Dendritic cell treated with granulocyte-macrophage colony-stimulating factor and Interleukin-4, amounts not matched to agents 40 ng/mL and 50 ng/mL, for 4 days (primary cell): ENCODE results near the gene ZNF709.
"Not testable (repeated sequence)": the region's sequence is repeated elsewhere in the genome, so short reads cannot be mapped to it uniquely, and the experiment has no call there.

Experiments
- H3K27ac Mint-ChIP-seq: one replicate; pipeline ENCODE4 v1.8.0; 2022; ENCODE audit warnings: mild to moderate bottlenecking, mixed read lengths
- H3K27me3 Mint-ChIP-seq: one replicate; pipeline ENCODE4 v1.8.0; 2022; ENCODE audit warnings: mild to moderate bottlenecking, mixed read lengths
- H3K36me3 Mint-ChIP-seq: one replicate; pipeline ENCODE4 v1.8.0; 2022; ENCODE audit warnings: low read depth, mixed read lengths
- H3K4me1 Mint-ChIP-seq: one replicate; pipeline ENCODE4 v1.8.0; 2022; ENCODE audit warnings: low read depth, mixed read lengths
- H3K4me3 Mint-ChIP-seq: one replicate; pipeline ENCODE4 v1.8.0; 2022; ENCODE audit warnings: mild to moderate bottlenecking, moderate library complexity, mixed read lengths
- H3K9me3 Mint-ChIP-seq: one replicate; pipeline ENCODE4 v1.8.0; 2022; ENCODE audit warnings: mixed read lengths
- intact Hi-C: fragments of 100-400 bp; cut with micrococcal nuclease; formaldehyde crosslinking; loops from one replicate; pipeline ENCODE4 v1.15.0; 2022

ZNF709 gene

DNA sequence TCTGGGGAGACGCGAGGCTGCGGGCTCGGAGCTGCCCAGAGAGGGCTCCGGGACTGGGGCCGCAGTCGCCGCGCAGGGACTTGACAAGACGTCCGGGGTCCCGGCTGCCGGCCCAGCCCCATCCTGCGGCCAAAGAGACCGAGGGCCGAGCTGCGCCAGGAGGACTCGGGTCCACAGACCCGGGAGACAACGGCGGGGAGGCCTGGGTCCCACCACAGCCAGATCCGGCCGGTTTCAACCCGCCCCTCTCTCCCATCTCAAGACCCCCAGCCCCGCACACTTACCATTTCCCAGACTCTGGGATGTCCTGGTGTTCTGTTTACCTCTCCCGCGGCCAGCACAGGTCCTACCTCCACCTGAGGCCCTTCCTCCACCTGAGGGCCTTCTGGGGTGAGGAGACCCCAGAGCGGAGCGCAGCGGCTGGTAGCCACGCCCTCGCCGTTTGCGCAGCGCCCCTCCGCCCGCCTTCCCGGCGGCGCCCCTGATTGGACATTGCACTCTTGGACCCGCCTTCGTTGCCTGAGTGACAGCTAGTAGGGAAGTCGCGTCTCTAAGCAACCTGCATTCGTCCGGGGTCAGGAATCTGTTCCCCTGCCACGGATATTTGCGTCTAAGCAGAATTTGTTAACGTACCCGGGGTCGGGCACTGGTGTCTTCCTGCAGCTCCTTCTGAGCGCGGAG is at the start of gene ZNF709:
Gene ZNF709, minus strand, starts transcription at position 446 of the 681 bp plus-strand sequence. Its CDS starts 159 bp downstream, at position 287.
- Mint-ChIP-seq H3K36me3 (peaks cover 9% of the 10 kb centered on the region), H3K4me1 (peaks cover 31% of the 10 kb centered on the region), H3K27ac (peak within 1 kb of the TSS; percentile 84), H3K9me3 (peaks cover 9% of the 10 kb centered on the region), H3K27me3 (peaks cover 4% of the 10 kb centered on the region), H3K4me3 (peak within 1 kb of the TSS; percentile 96)
- intact Hi-C loops = loop anchor here (2.0 kb wide), 1 partner anchor 44 kb away; the partner anchor contains the start of gene ZNF443

DNA sequence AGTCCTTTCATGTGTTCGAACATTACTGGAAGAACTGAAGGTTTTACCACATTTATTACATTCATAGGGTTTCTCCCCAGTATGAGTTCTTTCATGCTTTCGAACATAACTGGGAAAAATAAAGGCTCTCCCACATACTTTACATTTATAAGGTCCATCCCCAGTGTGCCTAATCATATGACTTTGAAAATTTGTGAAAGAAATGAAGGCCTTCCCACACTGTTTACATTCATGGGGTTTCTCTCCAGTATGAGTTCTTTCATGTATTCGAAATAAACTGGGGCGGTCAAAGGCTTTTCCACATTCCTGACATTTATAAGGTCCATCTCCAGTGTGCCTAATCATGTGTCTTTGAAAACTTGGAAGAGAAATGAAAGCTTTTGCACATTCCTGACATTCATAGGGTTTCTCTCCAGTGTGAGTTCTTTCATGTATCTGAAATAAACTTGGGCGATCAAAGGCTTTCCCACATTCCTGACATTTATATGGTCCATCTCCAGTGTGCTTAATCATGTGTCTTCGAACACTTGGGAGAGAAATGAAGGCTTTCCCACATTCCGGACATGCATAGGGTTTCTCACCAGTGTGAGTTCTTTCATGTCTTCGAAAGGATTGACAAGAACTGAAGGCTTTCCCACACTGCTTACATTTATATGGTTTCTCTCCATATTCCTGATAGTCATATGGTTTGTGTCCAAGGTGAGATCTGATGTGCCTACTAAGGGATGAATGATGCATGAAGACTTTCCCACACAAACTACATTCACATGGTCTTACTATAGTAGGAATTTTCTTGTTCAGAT is 42.6 kb upstream of the ZNF709 start:
- Mint-ChIP-seq H3K27me3 (no peaks in the 10 kb centered on the region), H3K36me3 (peaks cover 87% of the 10 kb centered on the region), H3K4me3 (no peak overlapping the region), H3K9me3 (peaks cover 99% of the 10 kb centered on the region), H3K27ac (no peak overlapping the region), H3K4me1 (no peaks in the 10 kb centered on the region)
- intact Hi-C loops = loop anchor here (10.0 kb wide), 1 partner anchor 342 kb away; no protein-coding TSS in a partner anchor

DNA sequence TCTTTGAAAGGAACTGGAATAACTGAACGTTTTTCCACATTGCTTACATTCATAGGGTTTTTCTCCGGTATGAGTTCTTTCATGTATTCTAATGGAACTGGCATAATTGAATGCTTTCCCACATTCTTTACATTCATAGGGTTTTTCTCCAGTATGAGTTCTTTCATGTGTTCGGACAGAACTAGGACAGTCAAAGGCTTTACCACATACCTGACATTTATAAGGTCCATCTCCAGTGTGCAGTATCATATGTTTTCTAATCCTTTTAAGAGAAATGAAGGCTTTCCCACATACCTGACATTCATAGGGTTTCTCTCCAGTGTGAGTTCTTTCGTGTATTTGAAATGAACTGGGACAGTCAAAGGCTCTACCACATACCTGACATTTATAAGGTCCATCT is 41.9 kb upstream of the ZNF709 start:
- intact Hi-C loops = loop anchor here (10.0 kb wide), 1 partner anchor 342 kb away; no protein-coding TSS in a partner anchor
- H3K4me3 Mint-ChIP-seq = no peak overlapping the region
- H3K4me1 Mint-ChIP-seq = no peaks in the 10 kb centered on the region
- H3K27me3 Mint-ChIP-seq = no peaks in the 10 kb centered on the region
- H3K27ac Mint-ChIP-seq = no peak overlapping the region
- peaks cover 81% of the 10 kb centered on the region for H3K36me3 Mint-ChIP-seq
- peaks cover 100% of the 10 kb centered on the region for H3K9me3 Mint-ChIP-seq

DNA sequence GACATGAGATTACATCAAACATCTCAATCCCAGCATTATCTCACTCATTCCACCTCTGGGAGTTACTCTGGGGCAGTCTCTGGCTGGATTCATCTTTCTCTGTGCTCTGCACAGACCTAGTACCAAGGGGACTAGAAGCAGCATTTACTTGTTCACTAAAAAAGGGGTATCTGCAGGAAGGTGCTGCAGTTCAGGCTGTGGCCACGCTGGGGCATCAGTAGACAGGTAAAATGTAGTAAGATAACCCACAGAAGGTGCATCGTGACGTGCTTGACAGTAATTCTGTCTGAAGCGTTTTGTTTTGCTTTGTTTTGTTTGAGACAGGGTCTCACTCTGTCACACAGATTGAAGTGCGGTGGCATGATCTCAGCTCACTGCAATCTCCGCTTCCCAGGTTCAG is 37.4 kb upstream of the ZNF709 start:
- no peaks in the 10 kb centered on the region for H3K4me1 Mint-ChIP-seq
- H3K27me3 Mint-ChIP-seq = no peaks in the 10 kb centered on the region
- peaks cover 66% of the 10 kb centered on the region for H3K36me3 Mint-ChIP-seq
- no peak overlapping the region for H3K4me3 Mint-ChIP-seq
- peaks cover 95% of the 10 kb centered on the region for H3K9me3 Mint-ChIP-seq
- intact Hi-C loops = loop anchor here (10.0 kb wide), 1 partner anchor 337 kb away; no protein-coding TSS in a partner anchor
- H3K27ac Mint-ChIP-seq = no peak overlapping the region

DNA sequence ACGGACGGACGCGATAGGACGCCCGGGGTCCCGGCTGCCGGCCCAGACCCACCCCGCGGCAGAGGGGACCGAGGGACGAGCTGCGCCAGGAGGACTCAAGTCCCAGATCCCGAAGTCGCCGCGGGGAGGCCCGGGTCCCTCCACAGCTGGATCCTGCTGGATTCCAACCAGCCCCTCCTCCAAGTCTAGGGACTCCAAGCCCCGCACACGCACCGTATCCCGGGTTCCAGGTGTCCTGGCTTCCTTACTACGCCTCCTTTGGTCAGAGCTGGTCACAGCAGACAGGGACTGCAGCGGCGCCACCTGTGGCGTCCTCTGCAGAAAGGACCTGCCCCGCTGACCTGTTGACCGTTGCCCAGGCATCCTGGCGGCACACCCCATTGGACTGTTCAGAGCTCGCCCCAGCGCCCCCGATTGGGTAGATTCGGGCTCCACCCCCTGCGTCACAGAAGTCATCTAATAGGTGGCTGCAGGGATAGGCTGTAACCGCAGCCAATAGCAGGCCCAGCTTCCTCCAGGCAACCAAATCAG is 29.0 kb upstream of the ZNF709 start:
- Mint-ChIP-seq H3K27ac (no peak overlapping the region), H3K4me3 (no peak overlapping the region), H3K36me3 (peaks cover 19% of the 10 kb centered on the region), H3K27me3 (peaks cover 13% of the 10 kb centered on the region), H3K4me1 (peaks cover 5% of the 10 kb centered on the region), H3K9me3 (peaks cover 82% of the 10 kb centered on the region)
- intact Hi-C loops = no loop called here

DNA sequence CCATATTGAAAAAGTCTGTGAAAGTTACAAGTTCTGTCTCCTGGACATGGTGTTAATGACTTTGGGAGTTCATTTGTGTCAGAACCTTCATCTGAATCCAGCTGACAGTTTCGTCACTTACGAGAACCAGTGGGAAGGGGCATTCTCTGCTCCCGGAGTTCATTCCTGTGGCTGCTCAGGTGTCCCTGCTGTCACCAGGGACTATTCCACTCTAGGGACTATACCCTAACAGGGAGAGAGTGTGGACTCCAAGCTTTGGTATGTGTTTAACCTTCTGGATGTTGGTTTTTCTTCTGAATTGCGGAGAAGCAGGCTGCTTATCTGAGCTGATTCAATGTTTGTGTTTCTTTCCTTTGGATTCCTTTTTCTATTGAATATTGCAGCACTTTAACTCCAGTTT is 12.4 kb upstream of the ZNF709 start:
- no peak overlapping the region for H3K4me3 Mint-ChIP-seq
- H3K27ac Mint-ChIP-seq = no peak overlapping the region
- intact Hi-C loops = loop anchor here (5.0 kb wide), 1 partner anchor 55 kb away; the partner anchor contains the start of gene ZNF564
- H3K4me1 Mint-ChIP-seq = peaks cover 6% of the 10 kb centered on the region
- peaks cover 19% of the 10 kb centered on the region for H3K9me3 Mint-ChIP-seq
- peaks cover 15% of the 10 kb centered on the region for H3K27me3 Mint-ChIP-seq
- no peaks in the 10 kb centered on the region for H3K36me3 Mint-ChIP-seq

DNA sequence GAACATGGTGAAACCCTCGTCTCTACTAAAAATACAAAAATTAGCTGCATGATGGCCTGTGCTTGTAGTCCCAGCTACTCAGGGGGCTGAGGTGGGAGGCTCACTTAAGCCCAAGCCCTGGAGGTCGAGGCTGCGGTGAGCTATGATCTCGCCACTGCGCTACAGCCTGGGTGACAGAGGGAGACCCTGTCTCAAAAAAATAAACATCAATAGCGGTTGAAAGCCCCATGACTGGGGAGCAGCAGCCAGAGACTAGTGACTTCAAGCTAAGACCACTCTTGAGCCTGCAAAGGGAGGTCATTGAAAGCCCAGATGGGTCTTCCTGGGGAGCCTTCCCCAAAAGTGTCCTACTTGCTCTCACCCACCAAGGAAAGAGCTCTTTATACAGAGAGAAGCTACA is 11.9 kb upstream of the ZNF709 start:
- Mint-ChIP-seq H3K9me3 (peaks cover 19% of the 10 kb centered on the region), H3K27ac (no peak overlapping the region), H3K4me3 (no peak overlapping the region), H3K36me3 (no peaks in the 10 kb centered on the region), H3K4me1 (peaks cover 6% of the 10 kb centered on the region), H3K27me3 (peaks cover 15% of the 10 kb centered on the region)
- intact Hi-C loops = loop anchor here (5.0 kb wide), 1 partner anchor 56 kb away; the partner anchor contains the start of gene ZNF564

DNA sequence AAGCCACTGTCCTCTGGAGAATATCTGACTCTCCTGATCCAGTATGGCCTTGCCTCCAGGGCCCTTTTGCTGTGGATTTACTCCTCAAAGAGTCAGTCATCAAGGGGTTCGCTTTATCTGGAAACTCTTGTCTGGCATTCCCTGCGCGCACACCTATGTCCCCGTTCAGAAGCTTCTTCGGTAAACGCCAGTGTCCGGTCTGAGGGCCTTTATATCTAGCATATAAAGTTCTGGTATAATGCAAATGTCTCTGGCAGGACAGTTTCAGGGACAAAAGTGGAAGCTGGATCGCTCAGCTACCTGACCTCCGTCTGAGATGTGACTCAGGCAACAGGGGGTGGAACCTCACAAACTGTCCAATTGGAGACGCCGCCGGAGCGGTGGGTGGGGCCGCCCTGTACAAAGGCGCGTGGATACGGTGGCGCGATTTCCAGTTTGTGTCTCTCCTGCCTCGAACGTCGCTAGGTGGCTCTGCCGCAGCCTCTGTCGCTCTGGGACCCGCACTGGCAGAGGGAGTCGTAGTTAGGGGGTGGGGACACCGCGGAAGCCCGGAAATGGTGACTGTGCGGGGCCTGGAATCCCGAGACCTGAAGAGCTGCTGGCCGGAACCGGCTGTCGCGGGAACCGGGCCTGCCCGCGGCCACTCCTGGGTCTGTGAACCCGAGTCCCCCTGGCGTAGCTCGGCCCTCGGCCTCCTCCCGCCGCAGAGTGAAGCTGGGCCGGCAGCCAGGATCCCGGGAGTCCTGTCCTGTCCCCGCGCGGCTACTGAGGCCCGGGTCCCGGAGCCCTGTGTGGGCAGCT is 10.6 kb upstream of the ZNF709 start:
- Mint-ChIP-seq H3K4me3 (peak overlapping the region; percentile 83), H3K4me1 (peaks cover 6% of the 10 kb centered on the region), H3K27ac (peak overlapping the region; percentile 54), H3K36me3 (no peaks in the 10 kb centered on the region), H3K27me3 (peaks cover 15% of the 10 kb centered on the region), H3K9me3 (peaks cover 16% of the 10 kb centered on the region)
- intact Hi-C loops = loop anchor here (5.0 kb wide), 1 partner anchor 57 kb away; the partner anchor contains the start of gene ZNF564

DNA sequence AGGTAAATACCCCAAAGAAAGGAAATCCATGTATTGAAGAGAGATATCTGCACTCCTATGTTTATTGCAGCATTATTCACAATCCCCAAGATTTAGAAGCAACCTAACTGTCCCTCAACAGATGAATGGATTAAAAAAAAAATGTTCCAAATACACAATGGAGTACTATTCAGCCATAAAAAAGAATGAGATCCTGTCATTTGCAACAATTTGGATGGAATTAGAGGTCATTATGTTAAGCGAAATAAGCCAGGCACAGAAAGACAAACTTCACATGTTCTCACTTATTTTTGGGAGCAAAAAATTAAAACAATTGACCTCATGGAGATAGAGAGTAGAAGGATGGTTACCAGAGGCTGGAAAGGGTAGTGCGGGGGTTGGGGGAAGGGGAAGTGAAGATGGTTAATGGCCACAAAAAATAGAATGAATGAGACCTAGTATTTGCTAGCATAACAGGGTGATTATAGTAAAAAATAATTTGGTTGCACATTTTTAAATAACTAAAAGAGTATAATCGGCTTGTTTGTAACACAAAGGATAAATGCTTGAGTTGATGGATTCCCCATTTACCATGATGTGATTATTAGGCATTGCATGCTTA is 9.7 kb upstream of the ZNF709 start:
- intact Hi-C loops = no loop called here
- Mint-ChIP-seq H3K9me3 (peaks cover 8% of the 10 kb centered on the region), H3K27ac (no peak overlapping the region), H3K27me3 (peaks cover 15% of the 10 kb centered on the region), H3K4me1 (peaks cover 6% of the 10 kb centered on the region), H3K36me3 (no peaks in the 10 kb centered on the region), H3K4me3 (no peak overlapping the region)

DNA sequence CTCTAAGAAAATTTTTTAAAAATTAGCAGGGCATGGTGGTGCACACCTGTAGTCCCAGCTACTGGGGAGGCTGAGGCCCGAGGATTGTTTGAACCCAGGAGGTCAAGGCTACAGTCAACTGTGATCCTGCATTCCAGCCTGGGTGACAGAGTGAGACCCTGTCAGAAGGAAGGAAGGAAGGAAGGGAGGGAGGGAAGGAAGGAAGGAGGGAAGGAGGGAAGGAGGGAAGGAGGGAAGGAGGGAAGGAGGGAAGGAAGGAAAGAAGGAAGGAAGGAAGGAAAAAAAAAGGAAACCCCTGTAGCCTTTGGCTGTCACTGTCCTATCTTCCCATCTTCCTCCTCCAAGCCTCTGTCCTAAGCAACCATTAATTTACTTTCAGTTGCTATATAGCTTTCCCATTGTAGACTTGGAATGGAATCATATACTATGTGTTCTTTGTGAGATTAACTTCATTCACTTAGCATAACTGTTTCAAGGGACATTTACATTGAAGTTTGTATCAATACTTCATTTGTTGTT is 1.7 kb upstream of the ZNF709 start:
- H3K4me3 Mint-ChIP-seq, H3K36me3 Mint-ChIP-seq, H3K27ac Mint-ChIP-seq, H3K9me3 Mint-ChIP-seq, H3K27me3 Mint-ChIP-seq, intact Hi-C loops: not testable (repeated sequence)
- peaks cover 31% of the 10 kb centered on the region for H3K4me1 Mint-ChIP-seq

DNA sequence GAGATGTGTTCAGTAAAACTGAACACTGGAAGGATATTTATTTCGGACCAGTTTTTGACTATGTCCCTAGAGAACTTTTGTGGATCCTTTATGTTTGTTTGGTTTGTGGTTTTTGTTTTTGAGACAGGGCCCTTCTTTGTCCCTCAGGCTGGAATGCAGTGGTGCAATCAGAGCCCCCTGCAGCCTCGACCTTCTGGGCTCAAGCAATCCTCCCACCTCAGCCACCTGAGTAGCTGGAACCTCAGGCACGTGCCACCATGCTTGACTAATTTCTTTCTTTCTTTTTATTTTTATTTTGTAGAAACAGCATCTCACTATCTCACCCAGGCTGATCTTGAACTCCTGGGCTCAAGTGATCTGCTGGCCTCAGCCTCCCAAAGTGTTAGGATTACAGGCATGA is 955 bp upstream of the ZNF709 start:
- H3K4me1 Mint-ChIP-seq = peaks cover 31% of the 10 kb centered on the region
- H3K27me3 Mint-ChIP-seq = peaks cover 4% of the 10 kb centered on the region
- peak overlapping the region; percentile 84 for H3K27ac Mint-ChIP-seq
- intact Hi-C loops = loop anchor here (2.0 kb wide), 1 partner anchor 45 kb away; the partner anchor contains the start of gene ZNF443
- H3K4me3 Mint-ChIP-seq = no peak overlapping the region
- H3K36me3 Mint-ChIP-seq = peaks cover 9% of the 10 kb centered on the region
- H3K9me3 Mint-ChIP-seq = peaks cover 9% of the 10 kb centered on the region

DNA sequence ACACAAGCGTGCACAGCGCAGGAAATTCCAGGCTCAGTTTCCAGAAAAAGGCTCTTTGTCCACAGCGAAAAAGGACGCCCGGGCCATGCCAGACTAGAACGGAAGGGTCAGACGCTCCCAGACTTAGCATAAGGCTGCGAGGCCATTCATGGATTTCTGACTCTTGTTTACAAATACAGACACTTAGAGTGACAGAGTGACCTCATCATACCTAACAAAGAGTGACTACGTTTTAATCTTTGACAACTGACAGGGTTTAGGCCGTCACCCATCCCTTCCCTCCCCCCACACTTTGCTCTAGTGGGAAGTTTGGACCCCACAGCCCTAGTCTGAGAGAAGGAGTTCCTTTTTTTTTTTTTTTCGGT is 418 bp upstream of the ZNF709 start:
- Mint-ChIP-seq H3K4me1 (peaks cover 31% of the 10 kb centered on the region), H3K36me3 (peaks cover 9% of the 10 kb centered on the region), H3K9me3 (peaks cover 9% of the 10 kb centered on the region), H3K27ac (peak overlapping the region; percentile 84), H3K4me3 (peak overlapping the region; percentile 96), H3K27me3 (peaks cover 4% of the 10 kb centered on the region)
- intact Hi-C loops = loop anchor here (2.0 kb wide), 1 partner anchor 44 kb away; the partner anchor contains the start of gene ZNF443

DNA sequence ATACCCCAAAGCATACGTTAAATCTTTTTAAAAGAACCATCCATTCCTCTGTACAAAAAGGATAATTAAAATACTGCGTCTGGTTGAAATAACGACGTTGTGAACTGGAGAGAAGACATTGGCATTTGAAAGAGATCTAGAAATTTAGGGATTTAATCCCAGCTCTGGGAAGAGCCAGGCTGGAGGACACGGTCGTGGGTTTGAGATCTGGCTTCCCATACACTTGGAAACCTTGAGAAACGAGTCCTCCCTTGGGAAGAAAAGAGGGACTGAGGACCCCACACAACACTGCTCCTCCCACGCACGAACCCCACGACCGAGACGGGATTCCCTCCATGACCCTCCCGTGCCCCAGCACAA is 625 bp downstream of the ZNF709 start:
- peaks cover 4% of the 10 kb centered on the region for H3K27me3 Mint-ChIP-seq
- peak overlapping the region; percentile 96 for H3K4me3 Mint-ChIP-seq
- peaks cover 31% of the 10 kb centered on the region for H3K4me1 Mint-ChIP-seq
- peaks cover 9% of the 10 kb centered on the region for H3K9me3 Mint-ChIP-seq
- peaks cover 9% of the 10 kb centered on the region for H3K36me3 Mint-ChIP-seq
- intact Hi-C loops = loop anchor here (2.0 kb wide), 1 partner anchor 43 kb away; the partner anchor contains the start of gene ZNF443
- peak overlapping the region; percentile 84 for H3K27ac Mint-ChIP-seq
